Germinal center (tissue), 1 donor: ENCODE measurements around the gene GLIPR2.
"Not testable (repeated sequence)": the region's sequence is repeated elsewhere in the genome, so short reads cannot be mapped to it uniquely, and the experiment has no call there.

Source experiments
- DNase-seq: peaks from one replicate; pipeline ENCODE4 v3.0.0; 2012; ENCODE audit warnings: mixed read lengths, low spot score

The GLIPR2 gene

GRCh38 chr9:36163786-36164170 is 27.2 kb downstream of the GLIPR2 start:
- no peak for DNase-seq

DNA sequence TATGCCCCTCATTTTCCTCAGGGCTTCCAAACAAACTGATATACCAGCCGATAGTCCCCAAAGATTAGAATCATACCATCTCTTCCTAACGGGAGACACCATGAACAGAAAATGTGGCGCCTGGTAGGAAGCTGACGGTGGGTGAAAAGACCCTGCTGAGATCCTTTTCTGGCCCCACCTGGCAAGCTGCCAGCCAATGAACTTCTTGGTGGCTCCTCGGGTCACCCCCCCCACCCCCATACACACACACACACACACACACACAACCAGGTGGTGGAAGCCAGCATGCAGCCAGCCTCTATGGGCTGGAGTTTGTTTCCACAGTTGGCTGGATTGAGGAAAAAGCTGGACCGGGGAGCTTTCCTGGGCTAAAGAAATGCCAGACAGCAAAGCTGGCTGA is 27.8 kb downstream of the GLIPR2 start:
- DNase-seq = no peak

DNA sequence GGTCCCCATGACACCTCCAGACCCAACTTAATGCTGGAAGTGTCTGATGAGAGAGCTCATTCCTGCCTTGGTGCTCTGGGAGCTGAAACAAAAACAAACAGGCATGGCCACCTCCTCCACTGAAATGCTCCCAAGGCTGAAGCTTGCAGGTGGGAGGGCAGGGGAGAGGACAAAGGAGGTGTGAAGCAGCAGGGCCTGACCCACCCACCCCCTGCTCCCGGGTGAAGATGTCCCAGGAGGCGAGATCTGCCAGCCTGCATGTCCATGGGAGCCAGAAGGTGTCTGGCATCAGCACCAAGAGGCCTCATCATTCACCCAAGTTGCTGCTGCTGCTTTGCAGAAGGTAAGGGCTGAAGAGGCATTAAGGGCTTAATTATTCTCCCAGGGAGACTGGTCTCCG is 28.5 kb downstream of the GLIPR2 start:
- DNase-seq = no peak

DNA sequence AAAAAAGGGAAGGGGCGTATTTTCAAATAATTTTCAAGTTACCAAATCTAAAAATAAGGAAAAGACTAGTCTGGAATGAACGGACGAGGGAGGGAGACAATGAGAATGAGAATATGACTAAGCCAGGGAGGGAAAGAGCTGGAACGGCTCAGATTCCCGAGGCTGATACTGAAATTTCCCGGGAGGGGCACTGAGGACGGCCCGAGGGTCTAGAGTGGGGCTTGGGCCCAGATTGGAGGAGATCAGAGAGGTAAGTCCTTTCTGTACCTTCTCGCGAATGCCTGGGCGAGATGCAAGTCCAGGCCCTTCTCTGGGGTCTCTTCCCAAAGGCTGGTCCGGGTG is 29.3 kb downstream of the GLIPR2 start:
- no peak for DNase-seq

- DNase-seq = peak; percentile 93
Measured at GRCh38 chr9:36166168-36166927, 29.8 kb downstream of the GLIPR2 start.

DNA sequence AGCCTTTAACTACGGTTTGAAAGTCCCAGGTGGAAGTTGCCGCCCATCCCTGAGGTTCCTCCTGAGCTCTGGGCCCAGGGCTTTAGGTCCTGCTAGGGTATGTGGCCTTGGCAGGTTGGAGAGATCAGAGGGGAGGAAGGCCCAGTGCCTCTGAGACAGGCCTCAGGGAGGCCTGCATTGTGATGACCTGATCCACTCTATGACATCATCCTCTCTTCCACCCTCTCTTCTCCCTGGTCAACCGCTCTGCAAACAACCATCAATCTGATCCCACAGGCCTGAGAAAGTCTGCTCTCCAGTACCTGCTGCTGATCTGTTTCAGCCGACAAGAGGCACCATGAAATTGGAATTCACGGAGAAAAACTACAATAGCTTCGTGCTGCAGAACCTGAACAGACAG is 32.6 kb downstream of the GLIPR2 start, which contains the start of gene CCIN:
CCIN (plus strand) TSS at position 223 of the 400 bp plus-strand sequence; CDS start at position 338, 115 bp downstream.
- no peak for DNase-seq

DNA sequence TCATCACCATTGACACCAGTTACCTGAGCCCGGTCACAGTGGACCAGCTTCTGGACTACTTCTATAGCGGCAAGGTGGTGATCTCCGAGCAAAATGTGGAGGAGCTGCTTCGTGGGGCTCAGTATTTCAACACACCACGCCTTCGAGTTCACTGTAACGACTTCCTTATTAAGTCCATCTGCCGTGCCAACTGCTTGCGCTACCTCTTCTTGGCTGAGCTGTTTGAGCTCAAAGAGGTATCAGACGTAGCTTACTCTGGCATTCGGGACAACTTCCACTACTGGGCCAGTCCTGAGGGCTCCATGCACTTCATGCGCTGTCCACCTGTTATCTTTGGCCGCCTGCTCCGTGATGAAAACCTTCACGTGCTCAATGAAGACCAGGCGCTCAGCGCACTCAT is 33.2 kb downstream of the GLIPR2 start:
- DNase-seq = no peak

GRCh38 chr9:36170531-36170930 is 34.0 kb downstream of the GLIPR2 start:
- no peak for DNase-seq

DNA sequence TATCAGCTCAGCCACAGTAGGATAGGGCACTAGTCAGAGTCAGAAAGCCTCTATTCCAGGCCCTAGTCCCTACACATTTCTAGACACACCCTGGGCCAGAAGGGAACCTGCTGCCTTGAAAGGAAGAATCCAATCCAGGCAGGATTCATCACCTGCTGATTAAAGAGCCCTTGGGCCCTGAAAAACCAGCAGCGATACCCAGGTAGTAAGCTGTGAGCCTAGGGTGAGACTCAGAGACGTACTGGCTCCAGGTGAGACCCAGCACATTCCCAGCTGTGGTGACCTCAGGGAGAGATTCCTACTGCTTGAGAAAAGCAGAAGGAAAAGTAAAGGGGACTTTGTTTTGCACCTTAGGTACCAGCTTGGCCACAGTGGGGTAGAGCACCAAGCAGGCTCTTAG is 37.3 kb downstream of the GLIPR2 start:
- DNase-seq = no peak

- DNase-seq = no peak
Measured at GRCh38 chr9:36174271-36174670, 37.7 kb downstream of the GLIPR2 start.

DNA sequence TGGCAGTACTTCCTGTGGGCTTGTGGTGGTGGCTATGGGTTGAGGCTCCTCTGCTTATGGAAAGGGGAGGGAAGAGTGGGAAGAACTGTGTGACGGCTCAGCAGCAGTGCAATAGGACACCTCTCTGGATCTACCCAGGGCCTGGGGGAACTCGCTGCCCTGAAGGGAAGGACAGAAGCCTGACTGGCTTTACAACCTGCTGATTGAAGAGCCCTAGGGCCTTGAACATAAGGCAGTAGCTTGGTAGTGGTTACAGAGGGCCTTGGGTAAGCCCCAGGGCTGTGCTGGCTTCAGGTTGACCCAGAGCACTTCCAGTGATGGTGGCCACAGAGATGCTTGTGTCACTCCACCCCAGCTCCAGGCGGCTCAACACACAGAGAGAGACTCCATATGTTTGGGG is 38.2 kb downstream of the GLIPR2 start:
- DNase-seq = no peak

DNA sequence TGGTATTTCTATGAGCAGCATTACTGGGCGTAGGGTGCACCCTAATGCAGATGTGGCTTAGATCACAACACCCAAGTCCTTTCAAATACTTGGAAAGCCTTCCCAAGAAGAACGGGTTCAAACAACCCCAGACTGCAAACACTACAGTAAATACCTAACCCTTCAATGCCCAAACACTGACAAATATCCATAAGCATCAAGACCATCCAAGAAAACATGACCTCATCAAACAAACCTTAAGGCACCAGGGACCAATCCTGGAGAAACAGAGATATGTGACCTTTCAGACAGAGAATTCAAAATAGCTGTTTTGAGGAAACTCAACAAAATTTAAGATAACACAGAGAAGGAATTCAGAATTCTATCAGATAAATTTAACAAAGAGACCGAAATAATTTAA is 38.7 kb downstream of the GLIPR2 start:
- not testable (repeated sequence) for DNase-seq

- DNase-seq = not testable (repeated sequence)
Measured at GRCh38 chr9:36176496-36176895, 40.0 kb downstream of the GLIPR2 start.

DNA sequence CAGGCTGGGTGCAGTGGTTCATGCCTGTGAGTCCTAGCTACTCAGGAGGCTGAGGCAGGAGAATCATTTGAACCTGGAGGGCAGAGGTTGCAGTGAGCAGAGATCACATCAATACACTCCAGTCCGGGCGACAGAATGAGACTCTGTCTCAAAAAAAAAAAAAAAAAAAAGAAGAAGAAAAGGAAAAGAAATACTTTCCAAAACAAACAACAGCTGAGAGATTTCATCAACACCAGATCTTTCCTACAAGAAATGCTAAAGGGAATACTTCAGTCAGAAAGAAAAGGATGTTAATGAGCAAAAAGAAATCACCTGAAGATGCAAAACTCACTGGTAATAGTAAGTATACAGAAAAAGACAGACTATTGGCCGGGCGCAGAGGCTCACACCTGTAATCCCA is 41.0 kb downstream of the GLIPR2 start:
- DNase-seq = no peak

GRCh38 chr9:36180243-36180642 is 43.7 kb downstream of the GLIPR2 start:
- DNase-seq = not testable (repeated sequence)

DNA sequence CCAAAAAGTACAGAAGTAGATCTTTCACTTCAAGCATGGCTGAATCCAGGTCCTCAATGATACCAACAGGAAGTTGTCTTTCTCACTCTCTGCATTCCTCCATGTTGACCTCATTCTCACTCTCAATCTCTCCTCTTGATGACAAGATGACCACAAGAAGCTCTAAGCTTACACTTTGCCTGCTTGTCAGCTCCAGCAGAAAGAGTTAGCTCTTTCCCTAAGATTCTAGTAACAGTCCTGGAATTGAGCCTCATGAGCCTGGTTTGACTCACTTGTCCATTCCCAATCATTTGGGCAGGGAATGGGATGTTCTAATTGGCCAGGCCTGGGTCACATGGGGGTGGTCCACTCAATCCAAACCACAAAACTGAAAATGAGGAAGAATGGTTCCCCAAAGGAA is 50.9 kb downstream of the GLIPR2 start:
- no peak for DNase-seq

- no peak for DNase-seq
Measured at GRCh38 chr9:36188212-36188611, 51.7 kb downstream of the GLIPR2 start.

- DNase-seq = no peak
Measured at GRCh38 chr9:36189976-36190375, 53.4 kb downstream of the GLIPR2 start.

GRCh38 chr9:36190388-36191289 is 54.1 kb downstream of the GLIPR2 start, which contains the start of gene CLTA:
Gene CLTA (plus strand): TSS chr9:36190921. CDS start chr9:36191057, 136 bp downstream.
- peak; percentile 99 for DNase-seq

DNA sequence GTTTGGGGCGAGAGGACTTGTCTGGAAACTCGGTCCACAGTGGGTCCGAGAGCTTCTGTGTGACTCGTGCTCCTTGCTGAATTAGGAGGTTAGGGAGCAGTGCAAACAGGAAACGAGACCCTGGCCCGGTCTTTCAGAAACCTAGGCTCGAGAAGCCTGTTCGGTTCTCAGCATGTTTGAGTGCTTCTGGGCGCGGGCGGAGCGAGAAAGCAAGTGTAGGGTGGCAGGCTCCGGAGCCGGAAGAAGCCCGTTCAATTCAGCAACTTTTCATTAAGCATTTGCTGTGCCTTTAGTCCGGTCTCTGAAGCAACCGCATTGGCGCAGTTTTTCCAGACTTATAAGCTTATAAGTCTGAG is 54.7 kb downstream of the GLIPR2 start:
- DNase-seq = peak; percentile 46

- no peak for DNase-seq
Measured at GRCh38 chr9:36191686-36192085, 55.2 kb downstream of the GLIPR2 start.

GRCh38 chr9:36192196-36192595 is 55.7 kb downstream of the GLIPR2 start:
- DNase-seq = no peak

DNA sequence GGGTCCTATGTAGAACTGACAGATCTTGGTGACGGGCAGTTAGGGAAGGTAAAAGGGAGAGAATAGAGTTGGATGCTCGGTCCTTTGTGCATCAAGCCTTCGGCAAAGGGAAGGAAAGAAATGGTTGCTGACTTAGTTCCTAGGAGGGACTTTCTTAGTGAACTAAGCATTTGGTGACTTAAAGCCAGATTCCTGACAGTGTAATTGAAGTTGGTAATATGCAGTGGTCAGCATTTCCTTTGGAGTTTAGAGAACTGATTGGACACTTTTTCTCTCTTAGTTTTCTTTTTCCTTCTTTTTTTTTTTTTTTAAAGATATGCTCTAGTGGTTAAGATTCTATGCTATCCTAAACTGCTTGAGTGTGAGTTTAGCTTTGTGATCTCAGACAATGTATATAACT is 56.5 kb downstream of the GLIPR2 start:
- DNase-seq = no peak
